HG03558 (cell line): Measurements from ENCODE around the gene DET1.
"Not testable (repeated sequence)": the region's sequence is repeated elsewhere in the genome, so short reads cannot be mapped to it uniquely, and the experiment has no call there.

Experiments used
- ATAC-seq: cut with Tn5 transposase; IDR thresholded peaks from one replicate; pipeline ENCODE4 v1.9.1; 2021; ENCODE audit warnings: moderate number of reproducible peaks; ENCODE audit not compliant: unreplicated experiment; ENCODE audit errors: extremely low read depth

The DET1 gene

DNA sequence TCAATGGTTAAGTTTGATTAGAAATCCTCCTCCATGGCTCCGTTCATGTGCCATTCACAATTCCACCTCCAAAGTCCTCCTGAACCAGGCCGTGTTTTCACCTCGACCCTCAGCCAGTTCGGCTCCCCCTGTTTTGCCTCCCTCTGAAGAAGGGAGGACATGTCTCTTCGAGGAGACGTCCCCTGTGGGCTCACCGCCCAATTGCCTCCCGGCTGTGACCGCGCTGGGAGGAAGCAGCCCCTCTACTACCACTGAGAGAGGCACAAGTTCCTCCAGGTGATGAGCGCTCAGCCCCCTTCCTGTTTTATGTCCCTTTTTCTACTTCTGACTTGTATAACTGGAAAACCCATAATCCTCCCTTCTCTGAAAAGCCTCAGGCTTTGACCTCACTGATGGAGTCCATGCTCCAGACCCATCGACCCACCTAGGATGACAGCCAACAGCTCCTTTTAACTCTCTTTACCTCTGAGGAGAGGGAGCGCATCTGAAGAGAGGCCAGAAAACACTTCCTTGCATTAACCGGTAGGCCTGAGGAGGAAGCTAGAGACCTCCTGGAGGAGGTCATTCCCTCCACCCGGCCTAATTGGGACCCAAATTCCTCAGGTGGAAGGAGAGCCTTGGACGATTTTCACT is 4.7 kb downstream of the DET1 start:
- ATAC-seq = no peak

DNA sequence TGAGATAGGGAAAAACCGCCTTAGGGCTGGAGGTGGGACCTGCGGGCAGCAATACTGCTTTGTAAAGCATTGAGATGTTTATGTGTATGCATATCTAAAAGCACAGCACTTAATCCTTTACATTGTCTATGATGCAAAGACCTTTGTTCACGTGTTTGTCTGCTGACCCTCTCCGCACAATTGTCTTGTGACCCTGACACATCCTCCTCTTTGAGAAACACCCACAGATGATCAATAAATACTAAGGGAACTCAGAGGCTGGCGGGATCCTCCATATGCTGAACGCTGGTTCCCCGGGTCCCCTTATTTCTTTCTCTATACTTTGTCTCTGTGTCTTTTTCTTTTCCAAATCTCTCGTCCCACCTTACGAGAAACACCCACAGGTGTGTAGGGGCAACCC is 5.4 kb downstream of the DET1 start:
- ATAC-seq = not testable (repeated sequence)

DNA sequence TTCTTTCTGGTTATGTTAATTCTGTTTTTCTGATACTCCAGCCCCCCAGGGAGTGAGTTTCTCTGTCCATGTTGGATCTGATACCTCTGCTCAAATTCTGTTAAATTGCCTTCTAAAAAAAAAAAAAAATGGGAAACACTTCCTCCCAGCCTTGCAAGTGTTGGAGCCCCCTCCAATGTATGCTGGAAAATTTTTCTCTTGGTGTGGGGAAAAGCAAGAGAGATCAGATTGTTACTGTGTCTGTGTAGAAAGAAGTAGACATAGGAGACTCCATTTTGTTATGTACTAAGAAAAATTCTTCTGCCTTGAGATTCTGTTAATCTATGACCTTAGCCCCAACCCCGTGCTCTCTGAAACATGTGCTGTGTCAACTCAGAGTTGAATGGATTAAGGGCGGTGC is 6.1 kb downstream of the DET1 start:
- not testable (repeated sequence) for ATAC-seq

DNA sequence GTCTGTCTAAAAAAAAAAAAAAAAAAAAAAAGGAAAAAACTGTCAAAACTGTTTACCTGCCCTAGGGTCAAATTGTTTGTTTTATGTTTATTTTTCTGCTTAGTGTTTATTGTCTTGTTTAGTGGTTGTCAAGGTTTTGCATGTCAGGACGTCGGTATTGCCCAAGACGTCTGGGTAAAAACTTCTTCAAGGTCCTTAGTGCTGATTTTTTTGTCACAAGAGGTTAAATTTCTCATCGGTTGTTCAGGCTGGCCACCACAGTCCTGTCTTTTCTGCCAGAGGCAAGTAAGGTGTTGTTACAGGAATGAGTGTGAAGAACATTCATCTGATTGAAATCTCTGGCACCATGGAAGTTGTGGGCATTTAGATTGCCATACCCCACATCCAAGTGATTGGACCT is 7.0 kb downstream of the DET1 start:
- no peak for ATAC-seq

DNA sequence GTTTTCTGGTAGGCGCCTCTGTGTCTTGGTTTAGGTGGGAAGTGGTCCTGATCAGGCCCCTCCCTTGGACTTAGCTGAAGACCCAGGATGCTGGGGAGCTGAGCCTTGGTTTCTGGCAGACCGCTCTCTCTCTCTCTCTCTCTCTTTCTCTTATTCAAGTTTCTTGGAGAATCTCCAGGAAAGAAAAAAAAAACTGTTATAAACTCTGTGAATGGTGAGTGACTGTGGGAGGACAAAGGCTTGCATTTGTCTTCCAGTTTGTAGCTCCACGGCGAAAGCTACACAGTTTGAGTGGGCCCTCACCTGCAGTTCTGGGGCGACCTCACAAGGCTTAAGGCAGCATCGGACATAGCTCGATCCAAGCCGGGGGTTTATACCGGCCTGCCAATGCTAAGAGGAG is 7.5 kb downstream of the DET1 start:
- ATAC-seq = no peak

DNA sequence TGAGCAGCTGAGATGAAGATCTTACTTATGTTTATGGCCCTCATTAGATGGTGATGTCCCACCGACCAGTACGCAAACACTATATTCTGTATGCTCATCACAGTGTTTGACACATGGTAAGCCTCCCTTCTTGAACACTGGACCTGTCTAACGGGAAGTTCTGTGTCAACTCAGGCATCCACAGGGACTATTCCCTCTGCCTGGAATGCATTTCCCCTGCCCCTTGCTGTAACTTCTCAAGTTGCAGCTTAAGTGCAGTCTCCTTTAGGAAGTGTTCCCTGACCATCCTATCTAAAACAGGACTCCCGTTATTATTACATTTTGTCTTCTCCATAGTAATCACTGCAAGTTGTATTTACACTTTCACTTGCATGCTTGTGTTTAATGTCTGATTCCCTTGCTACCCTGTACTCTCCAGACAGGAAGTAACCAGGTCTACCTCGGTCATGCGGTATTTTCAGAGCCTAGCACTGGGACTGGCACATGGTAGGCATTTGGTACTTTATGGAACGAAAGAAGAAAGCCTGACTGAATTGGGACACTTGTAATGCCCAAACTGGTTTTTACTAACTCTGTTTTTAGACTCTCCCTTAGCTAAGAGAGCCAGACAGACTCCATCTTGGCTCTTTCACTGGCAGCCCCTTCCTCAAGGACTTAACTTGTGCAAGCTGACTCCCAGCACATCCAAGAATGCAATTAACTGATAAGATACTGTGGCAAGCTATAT is 8.7 kb downstream of the DET1 start:
- no peak for ATAC-seq

DNA sequence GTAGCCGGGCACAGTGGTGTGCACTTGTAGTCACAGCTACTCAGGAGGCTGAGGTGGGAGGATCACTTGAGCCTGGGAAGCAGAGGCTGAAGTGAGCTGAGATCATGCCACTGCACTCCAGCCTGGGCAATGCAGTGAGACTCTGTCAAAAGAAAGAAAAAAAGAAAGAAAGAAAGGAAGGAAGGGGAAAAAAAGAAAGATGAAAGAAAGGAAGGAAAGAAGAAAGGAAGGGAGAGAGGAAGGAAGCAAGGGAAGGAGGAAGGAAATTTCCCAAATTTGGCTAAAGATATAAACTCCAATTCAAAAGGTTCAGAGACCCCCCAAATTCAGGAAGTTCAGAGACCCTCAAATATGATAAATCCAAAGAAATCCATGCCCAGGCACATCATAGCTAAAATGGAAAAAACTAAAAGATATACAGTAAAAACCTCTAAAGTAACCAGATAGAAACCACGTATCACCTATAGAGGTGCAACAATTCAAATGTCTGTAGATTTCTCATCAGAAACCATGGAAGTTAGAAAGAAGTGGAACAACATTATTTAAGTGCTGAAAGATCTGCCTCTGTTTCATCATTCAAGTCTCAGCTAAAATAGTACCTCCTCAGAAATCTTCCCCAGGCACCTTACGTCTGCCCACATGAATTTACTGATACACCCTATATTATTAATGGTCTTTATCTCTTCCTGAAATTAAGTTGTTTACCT is 10.7 kb downstream of the DET1 start:
- ATAC-seq = no peak

DNA sequence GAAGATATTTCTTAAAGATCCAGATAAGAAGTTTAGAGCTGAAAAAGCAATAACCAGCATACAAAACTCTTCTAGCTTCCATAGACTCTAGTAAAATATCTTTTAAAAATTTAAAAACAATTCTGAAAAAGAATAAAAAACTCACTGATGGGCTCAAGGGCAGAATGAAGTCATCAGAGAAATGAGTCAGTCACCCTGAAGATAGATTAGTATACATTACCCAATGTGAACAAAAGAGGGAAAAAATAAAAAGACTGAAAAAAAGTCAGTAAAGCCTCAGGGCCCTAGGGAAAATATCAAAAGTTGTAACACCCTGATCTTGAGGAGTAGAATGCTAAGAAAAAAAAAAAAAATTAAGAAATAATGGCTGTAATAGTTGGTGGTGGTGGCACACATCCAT is 11.4 kb downstream of the DET1 start:
- ATAC-seq = no peak

DNA sequence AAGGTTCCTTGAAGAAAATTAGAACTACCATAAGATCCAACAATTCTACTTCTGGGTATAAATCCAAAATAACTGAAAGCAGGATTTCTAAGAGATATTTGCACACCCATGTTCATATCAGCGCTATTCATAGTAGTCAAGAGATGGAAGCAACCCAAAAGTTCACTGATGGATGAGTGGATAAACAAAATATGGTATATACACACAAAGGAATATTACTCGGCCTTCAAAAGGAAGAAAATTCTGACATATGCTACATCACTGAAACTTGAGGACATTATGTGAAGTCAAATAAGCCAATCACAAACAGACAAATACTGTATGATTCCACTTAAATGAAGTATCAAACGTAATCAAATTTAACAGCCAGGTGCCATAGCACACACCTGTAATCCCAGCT is 13.1 kb downstream of the DET1 start:
- ATAC-seq = no peak

DNA sequence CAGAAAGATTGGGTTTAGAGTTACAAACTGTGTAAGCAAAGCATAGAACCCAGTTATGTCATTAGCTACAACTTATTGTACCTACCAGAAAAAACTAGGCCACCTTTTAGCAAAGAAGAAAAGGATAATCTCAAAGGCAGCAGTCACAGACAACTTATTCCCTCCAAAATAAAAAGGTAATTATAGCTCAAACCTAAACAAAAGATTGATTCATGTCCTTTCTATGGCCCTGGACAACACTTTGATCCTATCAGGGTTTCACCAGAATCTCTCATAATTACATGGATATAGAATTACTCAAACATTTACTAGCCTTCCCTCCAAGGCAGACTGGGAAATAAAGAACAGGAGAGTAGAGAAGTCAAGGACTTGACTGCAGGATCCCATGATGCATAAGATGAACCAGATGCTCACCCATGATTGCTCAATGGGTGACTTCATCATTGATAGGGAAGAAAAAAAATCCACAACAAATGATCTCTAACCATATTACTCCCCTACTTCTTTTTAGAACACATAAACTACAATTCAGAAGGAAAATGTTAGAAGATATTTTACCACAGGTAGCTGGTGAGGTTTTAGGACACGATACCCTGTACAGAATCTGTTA is 17.4 kb downstream of the DET1 start:
- no peak for ATAC-seq

DNA sequence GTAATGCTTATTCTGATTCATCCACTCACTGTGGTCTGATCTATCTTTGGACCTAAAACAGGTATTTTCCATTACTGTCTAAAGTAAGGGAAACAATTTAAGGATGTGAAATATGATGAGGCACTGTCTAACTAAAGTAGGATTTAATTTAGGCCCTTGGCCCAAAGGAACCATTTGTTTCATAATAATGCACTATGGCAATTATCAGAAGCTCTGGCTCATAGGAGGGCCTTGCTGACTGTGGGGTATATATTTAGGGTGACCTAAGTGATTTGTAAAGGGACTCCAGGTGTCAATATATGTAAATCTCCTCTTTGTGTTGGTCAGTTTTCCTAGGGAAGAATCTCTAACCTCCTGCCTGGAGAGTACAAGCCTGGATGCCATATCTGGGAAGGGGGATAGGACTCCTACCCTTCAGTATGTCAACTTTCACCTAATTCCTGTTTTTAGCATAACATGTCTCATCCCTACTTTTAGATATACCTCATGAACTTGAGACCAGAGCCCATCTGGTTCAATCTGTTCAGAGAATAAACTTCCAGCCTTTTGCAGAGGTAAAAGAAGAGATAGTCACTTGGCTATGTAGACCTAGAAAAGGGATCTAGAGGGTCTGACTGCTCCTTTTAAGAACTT is 20.1 kb downstream of the DET1 start:
- no peak for ATAC-seq

DNA sequence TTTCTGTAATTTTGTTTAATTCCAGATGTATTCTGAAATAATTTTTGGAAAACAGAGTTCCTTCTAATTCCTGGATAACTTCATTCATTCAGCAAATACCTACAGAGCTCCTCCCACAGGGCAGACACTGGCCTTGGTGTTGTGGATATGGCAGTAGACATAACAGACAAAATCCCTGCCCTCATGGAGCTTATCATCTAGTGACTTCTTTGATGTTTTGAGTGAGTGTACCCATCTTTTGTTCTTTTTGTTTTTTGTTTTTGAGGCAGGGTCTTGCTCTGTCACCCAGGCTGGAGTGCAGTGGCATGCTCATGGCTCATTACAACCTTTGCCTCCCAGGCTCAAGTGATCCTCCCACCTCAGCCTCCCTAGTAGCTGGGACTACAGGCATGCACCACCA is 21.1 kb downstream of the DET1 start:
- no peak for ATAC-seq

DNA sequence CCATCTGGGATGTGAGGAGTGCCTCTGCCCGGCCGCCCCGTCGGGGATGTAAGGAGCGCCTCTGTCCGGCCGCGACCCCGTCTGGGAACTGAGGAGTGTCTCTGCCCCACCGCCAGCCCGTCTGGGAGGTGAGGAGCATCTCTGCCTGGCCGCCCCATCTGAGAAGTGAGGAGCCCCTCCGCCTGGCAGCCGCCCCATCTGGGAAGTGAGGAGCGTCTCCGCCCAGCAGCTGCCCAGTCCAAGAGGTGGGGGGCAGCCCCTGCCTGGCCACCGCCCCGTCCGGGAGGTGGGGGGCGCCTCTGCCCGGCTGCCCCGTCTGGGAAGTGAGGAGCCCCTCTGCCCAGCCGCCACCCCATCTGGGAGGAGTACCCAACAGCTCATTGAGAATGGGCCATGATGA is 22.4 kb downstream of the DET1 start:
- ATAC-seq = not testable (repeated sequence)

DNA sequence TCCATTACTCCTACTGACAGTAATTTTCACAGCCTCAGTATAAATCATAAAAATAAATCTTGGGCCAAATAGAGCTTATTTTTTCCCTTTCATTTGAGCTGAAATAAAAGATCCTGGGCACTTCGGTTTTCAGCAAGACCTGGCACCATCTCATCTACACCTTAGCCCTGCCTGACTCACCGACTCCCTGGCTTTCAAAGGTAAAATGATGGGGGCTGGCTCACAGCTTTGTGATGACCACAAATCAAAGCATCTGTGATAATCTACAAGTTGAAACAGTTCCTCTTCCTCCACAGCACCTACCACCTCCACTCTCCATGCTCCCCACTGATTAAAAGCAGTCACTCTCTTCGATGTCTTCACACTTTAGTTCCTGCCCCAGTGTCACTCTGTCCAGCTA is 27.6 kb downstream of the DET1 start:
- ATAC-seq = no peak

DNA sequence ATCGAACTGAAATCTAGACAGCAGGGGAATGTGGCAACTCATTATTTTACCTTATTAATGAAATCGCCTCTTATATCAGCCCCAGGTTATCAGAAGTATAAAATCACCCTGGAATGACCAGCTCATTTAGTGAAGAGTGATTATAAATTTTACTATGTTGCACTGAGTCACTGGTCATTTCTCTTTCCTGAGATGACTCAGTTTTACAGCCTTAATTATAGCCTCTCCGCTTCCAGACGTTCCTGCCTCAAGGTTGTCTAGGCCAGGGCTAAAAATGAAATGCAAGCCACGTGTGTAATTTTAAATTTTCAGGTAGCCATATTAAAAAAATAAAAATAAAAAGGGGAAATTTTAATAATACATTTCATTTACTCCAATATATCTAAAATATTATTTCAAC is 33.3 kb downstream of the DET1 start:
- ATAC-seq = no peak

DNA sequence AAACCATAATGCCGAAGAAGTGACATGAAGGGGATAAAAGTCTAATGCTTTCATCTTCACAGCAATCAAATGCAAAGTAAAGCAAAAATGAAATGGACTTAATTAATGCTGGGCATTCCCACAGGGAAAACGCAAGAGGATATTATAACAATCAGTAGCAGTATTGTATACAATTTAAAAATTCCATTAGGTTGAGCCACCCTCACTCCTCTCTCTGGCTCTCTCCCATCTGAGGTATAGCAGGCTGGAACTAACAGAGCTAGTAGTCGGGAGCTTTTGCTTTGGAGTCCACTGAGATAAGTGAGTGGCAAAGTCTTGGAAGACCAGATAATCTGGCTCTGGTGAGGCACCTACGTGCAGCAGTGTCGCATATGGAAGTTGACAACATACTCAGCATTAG is 33.9 kb downstream of the DET1 start:
- no peak for ATAC-seq

DNA sequence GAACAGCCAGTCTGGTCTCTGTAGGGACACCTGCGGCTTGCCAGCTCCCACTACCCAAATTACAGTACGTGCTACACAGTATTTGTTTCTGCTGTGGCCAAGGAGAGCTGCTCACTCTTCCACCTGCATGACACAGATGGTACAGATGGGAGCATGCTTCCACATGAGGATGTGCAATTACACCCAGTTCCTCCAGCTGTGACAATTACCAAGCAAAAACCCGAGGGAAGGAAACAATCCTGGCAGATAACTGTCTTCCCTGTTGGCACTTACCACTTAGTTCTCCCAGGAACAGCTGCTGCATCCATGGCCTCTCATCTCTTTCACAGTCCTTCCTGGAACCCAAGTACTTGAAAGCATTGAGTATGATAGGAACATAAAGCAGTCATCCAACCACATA is 34.4 kb downstream of the DET1 start:
- ATAC-seq = no peak

DNA sequence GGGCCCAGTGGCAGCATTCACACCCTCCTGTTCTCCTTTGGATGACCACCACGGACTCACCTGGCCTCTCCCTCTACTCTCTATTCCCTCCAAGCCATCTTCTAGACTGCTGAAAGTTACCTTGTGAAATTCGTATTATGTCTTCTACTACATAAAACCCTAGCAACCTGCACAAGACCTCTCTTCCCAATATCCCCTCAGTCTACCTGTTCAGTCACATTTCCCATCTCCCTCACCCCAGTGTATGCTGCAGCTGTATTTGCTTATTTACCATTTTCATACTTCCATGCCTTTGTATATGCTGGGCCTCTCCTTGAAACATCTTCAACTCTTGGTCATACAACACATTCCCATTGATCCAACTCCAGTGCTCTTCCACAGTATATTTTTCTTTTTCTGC is 35.3 kb downstream of the DET1 start:
- ATAC-seq = no peak

DNA sequence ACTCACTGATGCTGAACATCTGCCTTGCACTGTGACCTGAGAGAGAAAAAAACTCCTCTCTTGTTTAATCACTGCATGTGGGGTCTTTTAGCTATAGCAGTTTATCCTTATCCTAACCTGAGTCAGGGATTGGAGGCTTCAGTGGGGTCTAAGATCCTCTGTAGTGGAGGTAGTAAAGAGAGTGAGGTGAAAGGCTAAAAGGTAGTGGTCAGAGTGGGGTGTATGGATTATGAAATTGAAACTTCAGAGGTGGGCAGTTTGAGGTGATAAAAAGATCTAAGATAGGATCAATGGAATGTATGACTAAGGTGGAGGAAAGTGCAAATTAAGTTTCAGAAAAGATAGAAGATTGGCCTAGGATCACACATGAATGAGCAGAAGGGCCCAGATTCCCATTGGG is 36.5 kb downstream of the DET1 start:
- no peak for ATAC-seq

DNA sequence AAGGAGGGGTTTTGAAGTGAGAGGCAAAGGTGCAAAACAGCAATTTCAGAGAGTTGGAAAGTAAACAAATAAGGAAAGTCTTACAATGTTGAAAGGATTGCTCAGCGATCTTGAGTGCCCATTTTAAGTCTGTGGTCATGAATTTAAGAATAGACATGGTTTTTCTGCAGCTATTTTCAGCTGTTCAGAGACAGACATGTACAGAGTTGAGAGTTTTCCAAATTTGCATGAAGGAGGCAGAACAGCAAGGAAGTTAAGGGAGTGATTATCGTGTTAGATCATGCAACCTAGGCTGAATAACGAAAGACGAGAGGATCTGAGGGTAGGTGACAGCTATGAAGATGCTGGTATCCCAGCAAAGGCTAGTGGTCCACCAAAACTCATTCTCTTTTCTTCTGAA is 37.2 kb downstream of the DET1 start:
- ATAC-seq = no peak

DNA sequence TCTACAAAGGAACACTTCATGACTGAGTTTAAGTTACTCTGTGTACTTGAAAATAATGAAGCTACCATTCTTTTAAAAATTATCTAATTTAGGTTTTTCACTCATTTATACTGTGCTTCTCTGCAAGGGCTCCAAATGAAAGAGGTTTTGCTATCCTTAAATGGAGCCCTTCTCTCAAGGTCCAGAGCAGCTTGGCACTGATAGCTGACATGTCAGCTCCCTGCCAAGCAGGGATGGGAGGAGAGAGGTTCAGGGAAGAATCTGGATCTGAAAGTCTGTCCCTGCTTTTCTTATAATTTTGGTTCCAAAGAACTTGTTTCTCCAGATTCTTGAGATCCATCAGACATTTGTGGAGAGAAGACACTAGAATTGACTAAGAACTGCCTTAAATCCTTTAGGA is 39.9 kb downstream of the DET1 start:
- ATAC-seq = no peak
